Measurements from ENCODE around the gene GABBR2. TPM values are rescaled to one million over a fixed set of nuclear protein-coding genes. Genes with fewer than 3 reads are reported as not detected.

GABBR2 gene
- total and polyA plus RNA-seq, 12 donors: under 0.01 to 1.3 (median 0.45) TPM

DNA sequence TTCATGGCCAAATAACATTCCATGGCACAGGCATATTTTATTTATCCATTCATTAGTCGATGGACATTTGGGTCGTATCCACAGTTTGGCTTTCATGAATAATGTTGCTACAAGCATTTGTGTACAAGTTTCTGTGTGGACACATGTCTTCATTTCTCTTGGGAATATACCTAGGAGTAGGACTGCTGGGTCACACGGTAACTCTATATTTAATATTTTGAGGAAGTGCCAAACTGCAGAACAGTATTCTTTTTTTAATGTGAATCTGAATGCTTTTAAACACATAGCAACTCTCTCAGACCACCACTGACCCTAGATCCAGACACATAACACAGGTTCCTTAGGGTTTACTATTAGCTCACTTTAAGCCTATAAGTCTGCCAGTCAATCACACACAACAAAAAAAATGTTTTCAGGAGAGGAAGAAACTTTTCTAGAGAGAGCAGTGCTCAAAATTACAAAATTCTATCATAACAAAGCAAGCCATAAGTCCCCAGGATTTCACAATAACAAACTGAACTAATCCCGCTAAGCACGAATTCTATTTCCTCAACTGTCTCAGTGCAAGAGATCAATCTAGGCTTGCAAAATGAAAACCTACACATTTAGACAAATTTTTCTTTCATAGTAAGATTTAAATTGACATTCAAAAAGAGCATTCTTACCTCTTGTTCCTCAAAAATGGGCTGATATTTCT lies 41.8 kb upstream of the GABBR2 start:
- peaks cover 0 to 66% (median 5%) of the 10 kb centered on the region in 9 donors for H3K36me3 ChIP-seq
- DNase-seq (no peak), ATAC-seq (no peak)
- 88% methylated on average over 5 of the region's 5 CpGs for WGBS, 2 donors
- no peak overlapping the region for H3K4me3 ChIP-seq
- H3K27me3 ChIP-seq: no peaks in the 10 kb centered on the region
- H3K9me3 ChIP-seq: peaks cover 0 to 5% (median 0%) of the 10 kb centered on the region in 11 donors
- intact Hi-C loops (cut with DNase I): no loop called here
- peaks cover 0 to 11% (median 0%) of the 10 kb centered on the region in 9 donors for H3K4me1 ChIP-seq
- TF ChIP-seq, protein P1, sequence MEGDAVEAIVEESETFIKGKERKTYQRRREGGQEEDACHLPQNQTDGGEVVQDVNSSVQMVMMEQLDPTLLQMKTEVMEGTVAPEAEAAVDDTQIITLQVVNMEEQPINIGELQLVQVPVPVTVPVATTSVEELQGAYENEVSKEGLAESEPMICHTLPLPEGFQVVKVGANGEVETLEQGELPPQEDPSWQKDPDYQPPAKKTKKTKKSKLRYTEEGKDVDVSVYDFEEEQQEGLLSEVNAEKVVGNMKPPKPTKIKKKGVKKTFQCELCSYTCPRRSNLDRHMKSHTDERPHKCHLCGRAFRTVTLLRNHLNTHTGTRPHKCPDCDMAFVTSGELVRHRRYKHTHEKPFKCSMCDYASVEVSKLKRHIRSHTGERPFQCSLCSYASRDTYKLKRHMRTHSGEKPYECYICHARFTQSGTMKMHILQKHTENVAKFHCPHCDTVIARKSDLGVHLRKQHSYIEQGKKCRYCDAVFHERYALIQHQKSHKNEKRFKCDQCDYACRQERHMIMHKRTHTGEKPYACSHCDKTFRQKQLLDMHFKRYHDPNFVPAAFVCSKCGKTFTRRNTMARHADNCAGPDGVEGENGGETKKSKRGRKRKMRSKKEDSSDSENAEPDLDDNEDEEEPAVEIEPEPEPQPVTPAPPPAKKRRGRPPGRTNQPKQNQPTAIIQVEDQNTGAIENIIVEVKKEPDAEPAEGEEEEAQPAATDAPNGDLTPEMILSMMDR (IDR thresholded peaks at IDR 0.05): no peak
- H3K27ac ChIP-seq: no peak overlapping the region

DNA sequence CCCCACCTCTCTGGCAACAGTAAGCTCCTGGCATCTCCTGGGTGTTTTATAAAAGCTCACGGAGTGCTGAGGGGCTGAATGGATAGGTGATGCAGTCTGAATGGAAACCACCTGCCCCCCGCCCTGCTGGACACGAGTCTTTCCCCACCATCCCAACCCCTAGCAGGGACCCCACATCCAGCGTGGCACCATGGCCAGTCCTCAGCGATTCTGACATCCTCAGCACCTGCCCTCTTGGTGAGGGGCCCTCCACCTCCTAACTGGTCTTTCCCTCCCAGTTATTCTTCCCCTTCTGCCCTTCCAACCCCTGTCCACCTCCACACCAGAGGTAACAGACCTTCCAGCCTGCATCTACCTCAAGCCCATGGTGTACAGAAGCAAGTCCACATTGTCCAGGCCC lies 38.7 kb upstream of the GABBR2 start:
- no peak overlapping the region for H3K27ac ChIP-seq

DNA sequence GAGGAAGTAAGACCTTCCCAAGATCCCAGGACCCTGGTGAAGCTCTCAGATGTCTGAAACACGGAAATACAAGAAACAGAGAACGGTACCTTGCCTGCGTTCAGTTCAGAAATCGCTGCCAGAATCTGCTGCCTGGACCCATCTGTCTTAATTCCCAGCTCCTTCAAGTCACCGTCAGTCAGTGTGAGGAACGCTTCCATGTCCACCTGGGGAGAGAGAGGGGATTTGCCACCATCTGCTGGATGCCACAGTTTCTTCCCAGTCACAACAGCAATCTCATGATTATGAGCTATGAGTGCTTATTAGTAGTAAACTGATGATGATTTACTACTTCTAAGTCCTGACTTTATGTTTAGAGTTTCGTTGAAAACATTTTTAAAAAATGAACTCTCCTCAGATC lies 36.7 kb upstream of the GABBR2 start:
- 92 to 94% methylated on average over 7 of the region's 7 CpGs for WGBS, 2 donors
- ATAC-seq: no peak
- peaks cover 0 to 35% (median 0%) of the 10 kb centered on the region in 9 donors for H3K36me3 ChIP-seq

More for the DNA sequence above, 38.7 kb upstream of the GABBR2 start:
- Histone ChIP-seq H3K36me3 (peaks cover 0 to 52% (median under 1%) of the 10 kb centered on the region in 9 donors), H3K4me3 (no peak overlapping the region), H3K4me1 (peaks cover 0 to 11% (median 0%) of the 10 kb centered on the region in 9 donors), H3K27me3 (no peaks in the 10 kb centered on the region), H3K9me3 (peaks cover 0 to 5% (median 0%) of the 10 kb centered on the region in 11 donors)
- no peak for DNase-seq
- intact Hi-C loops (cut with DNase I): no loop called here
- TF ChIP-seq, protein P1 (IDR thresholded peaks at IDR 0.05): no peak
- 94% methylated on average over 5 of the region's 5 CpGs for WGBS, 2 donors
- no peak for ATAC-seq

DNA sequence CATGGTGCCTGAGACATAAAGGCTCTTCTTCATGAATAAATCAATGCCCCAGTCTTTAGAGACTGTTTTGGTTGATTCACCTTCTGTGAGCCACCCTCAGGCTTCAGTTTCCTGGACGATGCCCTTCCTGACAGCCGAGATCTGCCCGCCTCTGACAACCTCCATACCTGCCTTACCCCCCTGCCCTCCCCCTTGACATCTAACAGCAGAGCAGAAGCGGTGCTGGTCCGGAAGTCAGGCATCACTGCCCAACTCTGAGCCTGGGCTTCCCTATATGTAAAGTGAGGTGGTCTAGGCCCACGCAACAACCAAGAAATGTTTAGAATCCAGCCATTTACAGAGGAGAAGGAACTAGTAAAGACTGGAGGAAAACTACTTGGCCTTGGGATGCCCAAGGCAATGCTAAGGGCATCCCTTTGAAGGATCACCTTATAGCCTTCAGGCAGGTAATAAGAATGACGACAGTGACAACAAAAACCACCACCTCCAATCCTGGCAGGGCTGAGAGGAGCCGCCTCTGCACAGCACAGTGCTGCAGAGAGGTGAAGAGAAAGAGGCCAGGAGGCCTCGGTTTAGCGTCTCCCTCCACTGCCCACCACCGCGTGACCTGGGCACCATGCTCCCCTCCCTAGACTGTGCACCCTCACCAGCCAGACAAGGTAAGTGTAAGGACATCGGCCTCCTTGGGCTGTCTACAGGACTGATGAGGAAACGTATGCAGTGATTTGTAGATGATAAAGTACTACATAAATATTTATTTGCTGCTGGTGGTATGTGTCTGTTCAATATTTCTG lies 35.3 kb upstream of the GABBR2 start:
- H3K4me1 ChIP-seq: no peaks in the 10 kb centered on the region
- peaks cover 0 to 24% (median 0%) of the 10 kb centered on the region in 9 donors for H3K36me3 ChIP-seq
- no peak overlapping the region for H3K4me3 ChIP-seq
- DNase-seq (no peak), ATAC-seq (no peak)
- no peak overlapping the region for H3K27ac ChIP-seq
- TF ChIP-seq, protein P1 (IDR thresholded peaks at IDR 0.05): no peak
- no peaks in the 10 kb centered on the region for H3K27me3 ChIP-seq
- WGBS, 2 donors: 96% methylated on average over 14 of the region's 14 CpGs
- intact Hi-C loops (cut with DNase I): no loop called here
- peaks cover 0 to 5% (median 0%) of the 10 kb centered on the region in 11 donors for H3K9me3 ChIP-seq

More for the DNA sequence above, 36.7 kb upstream of the GABBR2 start:
- peaks cover 0 to 5% (median 0%) of the 10 kb centered on the region in 11 donors for H3K9me3 ChIP-seq
- H3K4me1 ChIP-seq: peaks cover 0 to 4% (median 0%) of the 10 kb centered on the region in 9 donors
- TF ChIP-seq, protein P1 (IDR thresholded peaks at IDR 0.05): no peak
- intact Hi-C loops (cut with DNase I): no loop called here
- H3K4me3 ChIP-seq: no peak overlapping the region
- no peaks in the 10 kb centered on the region for H3K27me3 ChIP-seq
- DNase-seq: no peak
- no peak overlapping the region for H3K27ac ChIP-seq
